Upper lobe of left lung (tissue), 6 donors: ENCODE data around the gene SYP. TPM values are rescaled to one million over a fixed set of nuclear protein-coding genes. Genes with fewer than 3 reads are reported as not detected.
A peak's percentile ranks its signal among the peaks of the same experiment; 100 is the strongest.

Experiments used
- ATAC-seq, 2 donors: fragments of 200-7000 bp; cut with Tn5 transposase; one replicate each; pipeline ENCODE4 v1.9.1; 2022; ENCODE audit warnings: mild to moderate bottlenecking in 2 of 2, moderate library complexity in 2 of 2; ENCODE audit not compliant: low FRiP score in 2 of 2
- DNase-seq, 2 donors: peaks; one replicate each; pipeline ENCODE4 v3.0.0-alpha.2; 2019 to 2020
- H3K27ac ChIP-seq, 4 donors: fragments of 200-600 bp; sonication (generic); one replicate each; pipeline ENCODE4 v1.5.1; 2016 to 2019
- H3K27me3 ChIP-seq, 4 donors: fragments of 200-600 bp; sonication (generic); one replicate each; pipeline ENCODE4 v1.5.1; 2017 to 2019
- H3K36me3 ChIP-seq, 4 donors: fragments of 200-600 bp; sonication (generic); one replicate each; pipeline ENCODE4 v1.5.1; 2016 to 2019
- H3K4me1 ChIP-seq, 4 donors: fragments of 200-600 bp; sonication (generic); one replicate each; pipeline ENCODE4 v1.5.1; 2018 to 2019
- H3K4me3 ChIP-seq, 4 donors: fragments of 200-600 bp; sonication (generic); one replicate each; pipeline ENCODE4 v1.5.1; 2017 to 2019; ENCODE audit warnings: mild to moderate bottlenecking in 2 of 4, moderate library complexity in 1 of 4
- H3K9me3 ChIP-seq, 4 donors: fragments of 200-600 bp; sonication (generic); one replicate each; pipeline ENCODE4 v1.5.1; 2018 to 2019
- CTCF ChIP-seq, 6 experiments: fragments of 450-650 bp in 4 of 6; fragments of 200-600 bp in 2 of 6; sonication (generic) in 2 of 6; IDR thresholded peaks; one replicate each; pipeline ENCODE4 v1.5.1; 2016 to 2019; ENCODE audit warnings: antibody characterized with exemption in 6 of 6
- EP300 ChIP-seq, 4 donors: sonication (generic); formaldehyde crosslinking; IDR thresholded peaks; one replicate each; pipeline ENCODE4 v1.5.1; 2017; ENCODE audit warnings: antibody characterized with exemption in 4 of 4, control low read depth in 2 of 4
- POLR2A ChIP-seq, 4 donors: fragments of 450-650 bp; IDR thresholded peaks; one replicate each; pipeline ENCODE4 v1.5.1; 2016 to 2017; ENCODE audit warnings: antibody characterized with exemption in 4 of 4, mild to moderate bottlenecking in 2 of 4
- POLR2AphosphoS5 ChIP-seq, 2 donors: sonication (generic); formaldehyde crosslinking; IDR thresholded peaks; one replicate each; pipeline ENCODE4 v1.5.1; 2017; ENCODE audit warnings: antibody characterized with exemption in 2 of 2
- WGBS, 2 donors: methylation state at CpG; one replicate each; pipeline ENCODE4 v1.1.5; 2017 to 2018; 5-methylcytosine and 5-hydroxymethylcytosine counted together
- total RNA-seq, 6 donors: library from RNA; depleted of rRNA in 4 of 6; stranded (reverse); fragments of >200 nt in 4 of 6; gene quantifications; one replicate each; pipeline versions ENCODE4 v1.1.0 to v1.2.1, GENCODE V29; 2016 to 2021
- donor health status: DM: no; HTN: no; CAD: no; lungs with moderate emphysema.
- donor health status: DM: no; HTN: yes; CAD: no; lungs with severe emphysema.

Gene SYP
- total RNA-seq, 6 donors from 2014 or later, result 2.1 to 8.0 (median 4.3) TPM

- 14 to 46% methylated on average over 4 to 46 of the region's 69 CpGs for WGBS, 2 donors
- peak overlapping the region; percentile 86 to 97 (median 90) for H3K27ac ChIP-seq
- H3K4me3 ChIP-seq, result peak overlapping the region in 3 of 4 donors; percentile 38 to 54 (median 50)
- peaks cover 0 to 5% (median 0%) of the 10 kb centered on the region in 4 donors for H3K27me3 ChIP-seq
- no peaks in the 10 kb centered on the region for H3K36me3 ChIP-seq
- H3K9me3 ChIP-seq, result no peaks in the 10 kb centered on the region
- H3K4me1 ChIP-seq, result peaks cover 6 to 26% (median 8%) of the 10 kb centered on the region in 4 donors
- peak; percentile 75 to 98 (median 97) for TF ChIP-seq CTCF (IDR thresholded peaks at IDR 0.05)
- TF ChIP-seq POLR2AphosphoS5 (IDR thresholded peaks at IDR 0.05), result peak; percentile 40 to 77
- no peak for TF ChIP-seq EP300 (IDR thresholded peaks at IDR 0.05)
- TF ChIP-seq POLR2A (IDR thresholded peaks at IDR 0.05), result peak in 3 of 4 donors; percentile 33 to 88 (median 69)
- ATAC-seq (peak; percentile 82 to 93), DNase-seq (peak; percentile 91 to 98)
These were observed 36.2 kb downstream of the SYP start for GRCh38 chrX:49163555-49164419.

- Histone ChIP-seq H3K27ac (peak within 1 kb of the TSS; percentile 86 to 97 (median 90)), H3K27me3 (peaks cover 0 to 5% (median 0%) of the 10 kb centered on the region in 4 donors), H3K4me3 (peak within 1 kb of the TSS in 3 of 4 donors; percentile 38 to 54 (median 50)), H3K9me3 (no peaks in the 10 kb centered on the region), H3K36me3 (no peaks in the 10 kb centered on the region), H3K4me1 (peaks cover 0 to 20% (median 3%) of the 10 kb centered on the region in 4 donors)
- 70 to 80% methylated on average over 6 to 28 of the region's 28 CpGs for WGBS, 2 donors
- TF ChIP-seq POLR2AphosphoS5 (IDR thresholded peaks at IDR 0.05), result no peak
- TF ChIP-seq CTCF (IDR thresholded peaks at IDR 0.05), result peak in 1 of 6 experiments; percentile 6
- peak in 1 of 4 donors; percentile 46 for TF ChIP-seq POLR2A (IDR thresholded peaks at IDR 0.05)
- ATAC-seq (no peak), DNase-seq (peak in 1 of 2 donors; percentile 89)
These were observed 37.4 kb downstream of the SYP start, which contains the start of gene MAGIX for GRCh38 chrX:49162620-49163019. Gene MAGIX (plus strand): TSS chrX:49162758. CDS start chrX:49162890, 132 bp downstream.

GRCh38 chrX:49161632-49162031 is 38.4 kb downstream of the SYP start:
- no peaks in the 10 kb centered on the region for H3K36me3 ChIP-seq
- TF ChIP-seq CTCF (IDR thresholded peaks at IDR 0.05) (no peak), POLR2A (IDR thresholded peaks at IDR 0.05) (no peak), POLR2AphosphoS5 (IDR thresholded peaks at IDR 0.05) (no peak), EP300 (IDR thresholded peaks at IDR 0.05) (no peak)
- ATAC-seq (no peak), DNase-seq (no peak)
- no peak overlapping the region for H3K4me3 ChIP-seq
- peaks cover 0 to 12% (median 0%) of the 10 kb centered on the region in 4 donors for H3K4me1 ChIP-seq
- no peaks in the 10 kb centered on the region for H3K9me3 ChIP-seq
- WGBS, 2 donors, result 89 to 97% methylated on average over 3 to 5 of the region's 5 CpGs
- H3K27me3 ChIP-seq, result peaks cover 0 to 5% (median 0%) of the 10 kb centered on the region in 4 donors
- H3K27ac ChIP-seq, result peak overlapping the region in 1 of 4 donors; percentile 69

GRCh38 chrX:49160908-49161307 is 39.1 kb downstream of the SYP start:
- 86 to 92% methylated on average over 2 of the region's 2 CpGs for WGBS, 2 donors
- H3K4me1 ChIP-seq, result peaks cover 0 to 11% (median 0%) of the 10 kb centered on the region in 4 donors
- no peak overlapping the region for H3K4me3 ChIP-seq
- DNase-seq (no peak), ATAC-seq (no peak)
- no peaks in the 10 kb centered on the region for H3K36me3 ChIP-seq
- H3K27ac ChIP-seq, result no peak overlapping the region
- H3K9me3 ChIP-seq, result no peaks in the 10 kb centered on the region
- H3K27me3 ChIP-seq, result peaks cover 0 to 5% (median 0%) of the 10 kb centered on the region in 4 donors
- TF ChIP-seq CTCF (IDR thresholded peaks at IDR 0.05), result no peak
- TF ChIP-seq POLR2A (IDR thresholded peaks at IDR 0.05), result no peak
